ENCODE measurements around the gene GCSAM.
A peak's percentile ranks its signal among the peaks of the same experiment; 100 is the strongest.

GCSAM gene

GRCh38 chr3:112096176-112096575 lies 36.9 kb downstream of the GCSAM start:
- DNase-seq (ENCODE audit: low read depth) = no peak
- no peak overlapping the region for H3K9ac ChIP-seq (ENCODE audit: low read length)
- H3K9me3 ChIP-seq (ENCODE audit: control insufficient read depth, low read length) = peaks cover 4% of the 10 kb centered on the region
- no peaks in the 10 kb centered on the region for H3K36me3 ChIP-seq (ENCODE audit: control insufficient read depth, insufficient read depth, low read length, severe bottlenecking)
- peaks cover 5% of the 10 kb centered on the region for H3K27me3 ChIP-seq (replicated peaks; ENCODE audit: control insufficient read depth, insufficient read depth, low read length)
- H3K4me1 ChIP-seq (ENCODE audit: control insufficient read depth, insufficient read depth, low read length) = peaks cover 20% of the 10 kb centered on the region
- no peak overlapping the region for H3K4me3 ChIP-seq (ENCODE audit: low read length)

GRCh38 chr3:112095731-112096130 lies 37.3 kb downstream of the GCSAM start:
- no peak overlapping the region for H3K9ac ChIP-seq (ENCODE audit: low read length)
- peaks cover 20% of the 10 kb centered on the region for H3K4me1 ChIP-seq (ENCODE audit: control insufficient read depth, insufficient read depth, low read length)
- H3K27me3 ChIP-seq (replicated peaks; ENCODE audit: control insufficient read depth, insufficient read depth, low read length) = peaks cover 5% of the 10 kb centered on the region
- no peaks in the 10 kb centered on the region for H3K36me3 ChIP-seq (ENCODE audit: control insufficient read depth, insufficient read depth, low read length, severe bottlenecking)
- DNase-seq (ENCODE audit: low read depth) = no peak
- H3K4me3 ChIP-seq (ENCODE audit: low read length) = no peak overlapping the region
- H3K9me3 ChIP-seq (ENCODE audit: control insufficient read depth, low read length) = peaks cover 4% of the 10 kb centered on the region

DNA sequence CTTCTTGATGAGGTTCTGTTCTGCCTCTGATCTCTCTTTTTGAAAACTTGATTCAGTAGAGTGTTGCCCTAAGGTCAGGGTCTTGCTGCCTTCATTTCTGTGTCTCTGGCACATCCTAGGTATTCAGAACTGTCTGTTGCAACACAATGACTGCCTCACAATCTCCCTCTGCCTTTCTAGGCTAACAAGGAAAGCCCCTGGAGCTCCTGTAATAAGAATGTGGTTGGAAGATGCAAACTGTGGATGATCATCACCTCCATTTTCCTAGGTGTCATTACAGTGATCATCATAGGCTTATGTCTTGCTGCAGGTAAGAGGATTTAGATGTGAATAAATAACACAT lies 39.9 kb downstream of the GCSAM start:
- peaks cover 3% of the 10 kb centered on the region for H3K27me3 ChIP-seq (replicated peaks; ENCODE audit: control insufficient read depth, insufficient read depth, low read length)
- no peaks in the 10 kb centered on the region for H3K9me3 ChIP-seq (ENCODE audit: control insufficient read depth, low read length)
- no peaks in the 10 kb centered on the region for H3K36me3 ChIP-seq (ENCODE audit: control insufficient read depth, insufficient read depth, low read length, severe bottlenecking)
- H3K4me3 ChIP-seq (ENCODE audit: low read length) = peak overlapping the region; percentile 25
- no peak for DNase-seq (ENCODE audit: low read depth)
- H3K4me1 ChIP-seq (ENCODE audit: control insufficient read depth, insufficient read depth, low read length) = peaks cover 20% of the 10 kb centered on the region
- no peak overlapping the region for H3K9ac ChIP-seq (ENCODE audit: low read length)

- Histone ChIP-seq H3K4me1 (ENCODE audit: control insufficient read depth, insufficient read depth, low read length) (peaks cover 18% of the 10 kb centered on the region), H3K9ac (ENCODE audit: low read length) (no peak overlapping the region), H3K4me3 (ENCODE audit: low read length) (peak overlapping the region; percentile 25), H3K27me3 (replicated peaks; ENCODE audit: control insufficient read depth, insufficient read depth, low read length) (no peaks in the 10 kb centered on the region), H3K36me3 (ENCODE audit: control insufficient read depth, insufficient read depth, low read length, severe bottlenecking) (no peaks in the 10 kb centered on the region), H3K9me3 (ENCODE audit: control insufficient read depth, low read length) (no peaks in the 10 kb centered on the region)
- DNase-seq (ENCODE audit: low read depth) = no peak
These were observed 40.4 kb downstream of the GCSAM start for GRCh38 chr3:112092496-112093179.

GRCh38 chr3:112090887-112091586 lies 42.0 kb downstream of the GCSAM start:
- Histone ChIP-seq H3K36me3 (ENCODE audit: control insufficient read depth, insufficient read depth, low read length, severe bottlenecking) (no peaks in the 10 kb centered on the region), H3K4me3 (ENCODE audit: low read length) (no peak overlapping the region), H3K9ac (ENCODE audit: low read length) (no peak overlapping the region), H3K9me3 (ENCODE audit: control insufficient read depth, low read length) (no peaks in the 10 kb centered on the region), H3K4me1 (ENCODE audit: control insufficient read depth, insufficient read depth, low read length) (peaks cover 20% of the 10 kb centered on the region), H3K27me3 (replicated peaks; ENCODE audit: control insufficient read depth, insufficient read depth, low read length) (no peaks in the 10 kb centered on the region)
- no peak for DNase-seq (ENCODE audit: low read depth)

- H3K36me3 ChIP-seq (ENCODE audit: control insufficient read depth, insufficient read depth, low read length, severe bottlenecking) = no peaks in the 10 kb centered on the region
- no peaks in the 10 kb centered on the region for H3K9me3 ChIP-seq (ENCODE audit: control insufficient read depth, low read length)
- DNase-seq (ENCODE audit: low read depth) = no peak
- no peaks in the 10 kb centered on the region for H3K27me3 ChIP-seq (replicated peaks; ENCODE audit: control insufficient read depth, insufficient read depth, low read length)
- no peak overlapping the region for H3K4me3 ChIP-seq (ENCODE audit: low read length)
- H3K9ac ChIP-seq (ENCODE audit: low read length) = no peak overlapping the region
- H3K4me1 ChIP-seq (ENCODE audit: control insufficient read depth, insufficient read depth, low read length) = peaks cover 20% of the 10 kb centered on the region
These were observed 42.8 kb downstream of the GCSAM start for GRCh38 chr3:112089956-112090886.

DNA sequence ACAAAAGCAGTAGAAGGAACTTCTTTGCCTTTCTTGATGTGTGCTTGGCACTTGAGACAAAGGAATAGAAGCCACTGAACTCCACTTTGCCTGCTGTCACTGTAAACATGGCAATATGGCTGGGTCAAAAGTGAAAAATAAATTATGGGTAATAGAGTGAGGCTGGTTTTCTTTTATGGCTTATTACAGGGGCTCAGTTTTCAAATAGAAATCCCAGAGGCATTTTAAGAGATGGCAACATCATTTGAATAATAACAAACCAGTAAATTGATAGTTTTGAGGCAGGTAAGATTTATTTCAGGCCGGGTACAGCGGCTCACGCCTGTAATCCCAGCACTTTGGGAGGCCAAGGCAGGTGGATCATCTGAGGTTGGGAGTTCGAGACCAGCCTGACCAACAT lies 44.1 kb downstream of the GCSAM start:
- Histone ChIP-seq H3K4me3 (ENCODE audit: low read length) (no peak overlapping the region), H3K36me3 (ENCODE audit: control insufficient read depth, insufficient read depth, low read length, severe bottlenecking) (no peaks in the 10 kb centered on the region), H3K27me3 (replicated peaks; ENCODE audit: control insufficient read depth, insufficient read depth, low read length) (no peaks in the 10 kb centered on the region), H3K4me1 (ENCODE audit: control insufficient read depth, insufficient read depth, low read length) (peaks cover 20% of the 10 kb centered on the region), H3K9me3 (ENCODE audit: control insufficient read depth, low read length) (no peaks in the 10 kb centered on the region), H3K9ac (ENCODE audit: low read length) (no peak overlapping the region)
- DNase-seq (ENCODE audit: low read depth) = no peak

- H3K4me3 ChIP-seq (ENCODE audit: low read length) = no peak overlapping the region
- H3K9ac ChIP-seq (ENCODE audit: low read length) = no peak overlapping the region
- H3K36me3 ChIP-seq (ENCODE audit: control insufficient read depth, insufficient read depth, low read length, severe bottlenecking) = no peaks in the 10 kb centered on the region
- H3K9me3 ChIP-seq (ENCODE audit: control insufficient read depth, low read length) = no peaks in the 10 kb centered on the region
- DNase-seq (ENCODE audit: low read depth) = no peak
- peaks cover 14% of the 10 kb centered on the region for H3K4me1 ChIP-seq (ENCODE audit: control insufficient read depth, insufficient read depth, low read length)
- H3K27me3 ChIP-seq (replicated peaks; ENCODE audit: control insufficient read depth, insufficient read depth, low read length) = no peaks in the 10 kb centered on the region
These were observed 45.3 kb downstream of the GCSAM start for GRCh38 chr3:112087746-112088145.

DNA sequence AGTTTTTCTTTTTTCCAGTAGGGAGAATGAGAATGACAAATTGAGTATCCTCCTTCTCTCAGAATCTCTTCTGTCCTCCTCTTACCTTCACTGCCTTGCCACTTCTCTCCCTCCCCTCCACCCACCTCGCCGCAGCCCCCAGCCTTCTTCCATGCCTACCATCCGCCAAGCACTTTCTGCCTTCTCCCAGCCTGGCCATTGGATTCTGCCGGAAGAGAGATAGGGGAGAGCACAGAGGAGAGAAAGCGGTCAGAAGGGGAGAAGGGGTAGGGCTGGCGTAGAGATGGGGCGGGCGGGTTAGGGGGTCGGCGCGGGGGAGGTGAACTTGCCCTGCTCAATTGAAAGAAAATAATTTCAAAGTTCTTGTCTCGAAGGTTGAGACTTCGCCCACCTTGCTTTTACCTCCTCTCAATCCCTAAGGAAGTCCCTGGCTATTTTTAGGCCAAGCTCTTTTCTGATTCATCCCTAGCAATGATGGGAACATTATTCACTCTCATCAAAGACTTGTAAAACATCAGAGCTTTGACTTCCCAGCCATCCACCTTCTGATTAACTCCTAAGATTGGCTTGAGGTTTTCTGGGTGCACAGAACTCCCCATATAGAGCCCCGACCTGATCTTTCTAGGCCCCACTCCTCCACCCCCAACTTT lies 46.0 kb downstream of the GCSAM start:
- Histone ChIP-seq H3K4me1 (ENCODE audit: control insufficient read depth, insufficient read depth, low read length) (peaks cover 7% of the 10 kb centered on the region), H3K9ac (ENCODE audit: low read length) (peak overlapping the region; percentile 70), H3K9me3 (ENCODE audit: control insufficient read depth, low read length) (no peaks in the 10 kb centered on the region), H3K4me3 (ENCODE audit: low read length) (peak overlapping the region; percentile 83), H3K27me3 (replicated peaks; ENCODE audit: control insufficient read depth, insufficient read depth, low read length) (no peaks in the 10 kb centered on the region), H3K36me3 (ENCODE audit: control insufficient read depth, insufficient read depth, low read length, severe bottlenecking) (no peaks in the 10 kb centered on the region)
- DNase-seq (ENCODE audit: low read depth) = peak; percentile 46

DNA sequence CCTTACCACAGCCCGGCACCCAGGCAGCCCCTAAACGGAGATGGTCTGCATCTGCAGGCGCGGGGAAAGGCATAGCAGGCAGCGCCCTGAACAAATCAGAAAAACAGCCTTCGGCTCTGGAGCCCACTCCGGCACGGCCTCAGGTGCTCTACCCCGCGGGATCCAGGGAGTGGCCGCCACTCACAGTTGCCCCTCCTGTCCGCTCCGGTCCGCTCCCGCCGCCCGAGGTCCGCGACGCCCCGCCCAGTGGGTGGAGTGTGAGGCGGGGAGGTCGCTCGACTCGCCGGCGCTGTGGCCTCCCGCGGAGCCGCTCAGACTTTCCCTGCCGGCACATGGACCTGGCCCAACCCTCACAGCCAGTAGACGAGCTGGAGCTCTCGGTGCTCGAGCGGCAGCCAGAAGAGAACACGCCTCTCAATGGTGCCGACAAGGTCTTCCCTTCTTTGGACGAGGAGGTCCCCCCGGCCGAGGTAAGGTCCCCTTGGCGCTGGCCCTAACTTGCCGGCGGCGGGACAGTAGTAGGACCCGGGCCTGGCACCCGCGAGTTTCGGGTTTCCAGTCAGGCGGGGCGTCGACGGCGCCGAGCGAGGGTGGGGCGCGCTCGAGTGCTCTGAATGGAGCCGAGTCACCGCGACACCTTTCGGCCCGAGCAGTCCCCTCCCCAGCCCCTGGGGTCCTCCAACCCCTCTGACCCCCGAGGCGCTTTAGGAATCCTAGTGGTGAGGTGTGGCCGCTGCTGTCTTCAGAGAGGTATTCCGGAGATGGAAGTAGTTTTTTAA lies 46.8 kb downstream of the GCSAM start, which contains the start of gene C3orf52:
Gene C3orf52, plus strand, starts transcription at position 314 of the 779 bp plus-strand sequence. Its CDS starts 19 bp downstream, at position 333.
- DNase-seq (ENCODE audit: low read depth) = peak; percentile 90
- H3K27me3 ChIP-seq (replicated peaks; ENCODE audit: control insufficient read depth, insufficient read depth, low read length) = no peaks in the 10 kb centered on the region
- no peaks in the 10 kb centered on the region for H3K9me3 ChIP-seq (ENCODE audit: control insufficient read depth, low read length)
- peaks cover 7% of the 10 kb centered on the region for H3K4me1 ChIP-seq (ENCODE audit: control insufficient read depth, insufficient read depth, low read length)
- peak within 1 kb of the TSS; percentile 70 for H3K9ac ChIP-seq (ENCODE audit: low read length)
- no peaks in the 10 kb centered on the region for H3K36me3 ChIP-seq (ENCODE audit: control insufficient read depth, insufficient read depth, low read length, severe bottlenecking)
- peak within 1 kb of the TSS; percentile 83 for H3K4me3 ChIP-seq (ENCODE audit: low read length)

Data from adipocyte (in vitro differentiated cells).